SJSA1 (cell line): ENCODE measurements around the gene ZNF581. TPM values are rescaled to one million over a fixed set of nuclear protein-coding genes. Genes with fewer than 3 reads are reported as not detected.
A peak's percentile ranks its signal among the peaks of the same experiment; 100 is the strongest.

Experiments used
- DNase-seq, 2 experiments: peaks; one replicate each; pipeline ENCODE4 v3.0.0-alpha.2; 2015 to 2020; ENCODE audit warnings: low spot score in 2 of 2, low read depth in 1 of 2
- H3K27ac ChIP-seq: fragments of 250-450 bp; sonication (Bioruptor Pico); 2 replicates; pipeline ENCODE4 v1.5.1; 2020; ENCODE audit warnings: mild to moderate bottlenecking, moderate library complexity
- H3K27me3 ChIP-seq: fragments of 250-450 bp; sonication (Bioruptor Pico); replicated peaks from 2 replicates; pipeline ENCODE4 v1.5.1; 2020; ENCODE audit warnings: mild to moderate bottlenecking, moderate library complexity
- H3K36me3 ChIP-seq: fragments of 250-450 bp; sonication (Bioruptor Pico); 2 replicates; pipeline ENCODE4 v1.5.1; 2020; ENCODE audit warnings: mild to moderate bottlenecking
- H3K4me1 ChIP-seq: fragments of 250-450 bp; sonication (Bioruptor Pico); replicated peaks from 2 replicates; pipeline ENCODE4 v1.6.1; 2021; ENCODE audit warnings: mild to moderate bottlenecking
- H3K4me3 ChIP-seq: fragments of 250-450 bp; sonication (Bioruptor Pico); 2 replicates; pipeline ENCODE4 v1.5.1; 2020; ENCODE audit warnings: mild to moderate bottlenecking
- H3K9me3 ChIP-seq: fragments of 250-450 bp; sonication (Bioruptor Pico); replicated peaks from 2 replicates; pipeline ENCODE4 v1.5.1; 2020; ENCODE audit warnings: mild to moderate bottlenecking
- total RNA-seq: library from RNA; depleted of rRNA; stranded (reverse); fragments of >200 nt; shearing (Covaris generic); gene quantifications from 2 replicates; pipeline ENCODE4 v1.2.3, GENCODE V29; 2014

The ZNF581 gene
- total RNA-seq, 1 experiment from 2014 or later: 5.5 TPM

DNA sequence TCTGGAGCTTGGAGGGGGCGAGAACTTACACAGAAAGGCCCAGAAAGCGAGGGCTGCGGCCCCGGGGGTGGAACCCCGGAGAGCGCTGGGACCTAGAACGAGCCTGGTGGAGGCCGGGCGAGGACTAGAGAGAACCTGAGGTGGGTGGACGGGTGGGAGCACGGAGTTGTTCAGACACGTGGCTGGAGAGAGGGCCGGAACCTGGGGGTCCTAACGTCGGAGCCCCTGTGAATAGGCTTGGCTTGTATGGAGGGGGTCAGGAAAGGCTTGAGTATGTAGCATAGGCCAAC is 383 bp downstream of the ZNF581 start:
- H3K27ac ChIP-seq: no peak overlapping the region
- H3K4me3 ChIP-seq: peak overlapping the region; percentile 63
- no peak for DNase-seq
- peaks cover 51% of the 10 kb centered on the region for H3K4me1 ChIP-seq
- no peaks in the 10 kb centered on the region for H3K9me3 ChIP-seq
- H3K27me3 ChIP-seq: no peaks in the 10 kb centered on the region
- H3K36me3 ChIP-seq: peaks cover 43% of the 10 kb centered on the region

DNA sequence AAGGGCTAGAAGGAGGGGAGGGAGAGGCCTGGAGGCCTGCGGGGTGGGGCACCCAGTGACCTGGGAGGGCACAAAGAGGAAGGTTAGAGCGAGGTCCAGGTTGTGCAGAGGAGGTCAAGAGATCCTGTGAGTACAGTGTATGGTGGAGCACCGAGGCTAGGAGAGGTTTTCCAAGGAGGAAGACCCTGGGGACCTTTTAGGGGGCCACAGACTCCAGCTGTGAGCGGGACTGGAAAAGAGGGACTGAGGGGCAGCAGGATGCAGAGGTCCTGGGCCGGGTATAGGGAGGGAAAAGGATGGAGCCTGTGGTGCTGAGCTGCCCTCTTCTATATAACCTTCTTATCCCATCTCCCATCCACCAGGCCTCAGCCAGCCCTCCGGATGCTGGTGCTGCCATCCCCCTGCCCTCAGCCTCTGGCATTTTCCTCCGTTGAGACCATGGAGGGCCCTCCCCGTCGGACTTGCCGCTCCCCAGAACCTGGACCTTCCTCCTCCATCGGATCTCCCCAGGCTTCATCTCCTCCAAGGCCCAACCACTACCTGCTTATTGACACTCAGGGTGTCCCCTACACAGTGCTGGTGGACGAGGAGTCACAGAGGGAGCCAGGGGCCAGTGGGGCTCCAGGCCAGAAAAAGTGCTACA is 863 bp downstream of the ZNF581 start:
- H3K9me3 ChIP-seq: no peaks in the 10 kb centered on the region
- peaks cover 51% of the 10 kb centered on the region for H3K4me1 ChIP-seq
- no peak for DNase-seq
- H3K36me3 ChIP-seq: peaks cover 40% of the 10 kb centered on the region
- no peak overlapping the region for H3K27ac ChIP-seq
- peak overlapping the region; percentile 63 for H3K4me3 ChIP-seq
- H3K27me3 ChIP-seq: no peaks in the 10 kb centered on the region

DNA sequence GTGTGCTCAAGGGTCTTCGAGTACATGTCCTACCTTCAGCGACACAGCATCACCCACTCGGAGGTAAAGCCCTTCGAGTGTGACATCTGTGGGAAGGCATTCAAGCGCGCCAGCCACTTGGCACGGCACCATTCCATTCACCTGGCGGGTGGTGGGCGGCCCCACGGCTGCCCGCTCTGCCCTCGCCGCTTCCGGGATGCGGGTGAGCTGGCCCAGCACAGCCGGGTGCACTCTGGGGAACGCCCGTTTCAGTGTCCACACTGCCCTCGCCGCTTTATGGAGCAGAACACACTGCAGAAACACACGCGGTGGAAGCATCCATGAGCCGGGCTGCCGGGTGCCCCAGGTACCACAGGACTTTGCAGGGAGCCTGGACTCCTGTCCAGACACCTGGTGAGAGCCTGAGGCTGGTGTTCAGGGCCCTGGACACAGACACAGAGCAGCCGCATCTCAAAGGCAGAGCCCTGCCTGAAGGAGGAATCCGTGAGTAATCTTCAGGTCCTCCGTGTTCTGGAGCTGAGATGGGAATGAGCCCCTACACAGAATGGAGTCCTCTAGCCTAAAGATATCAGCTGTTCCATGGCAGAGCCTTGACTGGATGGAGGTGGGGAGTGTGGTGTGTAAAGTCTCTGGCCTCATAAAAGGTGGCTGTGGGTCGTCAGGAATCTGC is 1.5 kb downstream of the ZNF581 start:
- Histone ChIP-seq H3K4me3 (peak overlapping the region; percentile 63; the same call in 1 of the 2 replicates), H3K36me3 (peaks cover 37% of the 10 kb centered on the region), H3K27ac (no peak overlapping the region)

DNA sequence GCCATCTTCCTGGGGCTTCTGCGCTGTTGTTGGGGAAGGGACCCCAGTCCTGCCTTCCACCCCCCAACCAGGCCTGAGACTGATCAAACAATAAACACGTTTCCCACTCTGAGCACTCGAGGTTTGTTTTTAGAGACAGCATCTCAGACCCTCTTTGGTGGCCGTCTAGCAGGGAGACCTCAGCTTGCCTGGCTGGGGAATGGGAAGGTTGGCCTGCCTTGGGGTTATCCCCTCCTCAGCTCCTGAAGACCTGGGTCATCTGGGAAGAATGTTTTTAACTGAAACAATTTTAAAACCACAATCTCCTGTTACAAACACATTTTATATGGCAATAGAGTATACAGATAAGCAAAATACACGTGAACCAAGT is 2.0 kb downstream of the ZNF581 start:
- Histone ChIP-seq H3K4me3 (no peak overlapping the region), H3K4me1 (peaks cover 39% of the 10 kb centered on the region), H3K27me3 (no peaks in the 10 kb centered on the region), H3K9me3 (no peaks in the 10 kb centered on the region), H3K36me3 (peaks cover 37% of the 10 kb centered on the region), H3K27ac (no peak overlapping the region)
- DNase-seq: no peak

More for the DNA sequence above, 1.5 kb downstream of the ZNF581 start:
- H3K9me3 ChIP-seq: no peaks in the 10 kb centered on the region
- DNase-seq: no peak
- no peaks in the 10 kb centered on the region for H3K27me3 ChIP-seq
- H3K4me1 ChIP-seq: peaks cover 44% of the 10 kb centered on the region

DNA sequence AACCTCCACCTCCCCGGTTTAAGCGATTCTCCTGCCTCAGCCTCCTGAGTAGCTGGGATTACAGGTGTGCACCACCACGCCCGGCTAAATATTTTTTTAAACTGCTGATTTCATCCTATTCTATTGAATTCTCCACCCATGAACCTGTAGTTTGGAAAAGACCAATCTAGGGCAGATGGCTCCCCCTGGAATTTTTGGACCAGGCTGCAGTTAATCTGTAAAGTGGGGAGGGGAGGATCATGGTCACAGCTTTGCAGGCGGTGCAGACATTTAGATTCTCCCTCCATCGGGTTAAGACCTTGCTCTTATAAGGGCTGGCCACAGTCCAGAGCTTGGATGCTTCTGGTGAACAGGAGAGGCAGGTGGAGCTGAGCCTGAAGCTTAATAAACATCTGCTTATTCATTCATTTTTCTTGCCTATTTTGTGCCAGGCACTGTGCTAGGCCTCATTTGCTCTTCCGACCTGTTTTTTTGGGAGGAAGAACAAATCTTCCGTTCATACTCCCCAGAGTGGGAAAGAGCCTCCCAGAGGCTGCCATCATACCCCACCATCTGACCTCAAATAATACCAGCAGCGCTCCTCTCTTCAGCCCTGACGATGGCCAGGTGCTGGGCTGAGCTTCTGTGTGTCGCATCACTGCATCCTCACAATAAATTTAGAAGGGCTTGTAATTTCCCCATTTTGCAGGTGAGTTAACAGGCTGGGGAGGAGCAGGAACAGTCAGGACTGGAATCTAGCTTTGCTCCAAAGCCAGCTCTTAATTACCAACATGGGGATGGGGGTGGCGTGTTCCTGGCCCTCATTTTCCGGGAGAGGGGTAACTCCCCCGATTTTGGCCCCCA is 3.7 kb downstream of the ZNF581 start:
- H3K27ac ChIP-seq: no peak overlapping the region

DNA sequence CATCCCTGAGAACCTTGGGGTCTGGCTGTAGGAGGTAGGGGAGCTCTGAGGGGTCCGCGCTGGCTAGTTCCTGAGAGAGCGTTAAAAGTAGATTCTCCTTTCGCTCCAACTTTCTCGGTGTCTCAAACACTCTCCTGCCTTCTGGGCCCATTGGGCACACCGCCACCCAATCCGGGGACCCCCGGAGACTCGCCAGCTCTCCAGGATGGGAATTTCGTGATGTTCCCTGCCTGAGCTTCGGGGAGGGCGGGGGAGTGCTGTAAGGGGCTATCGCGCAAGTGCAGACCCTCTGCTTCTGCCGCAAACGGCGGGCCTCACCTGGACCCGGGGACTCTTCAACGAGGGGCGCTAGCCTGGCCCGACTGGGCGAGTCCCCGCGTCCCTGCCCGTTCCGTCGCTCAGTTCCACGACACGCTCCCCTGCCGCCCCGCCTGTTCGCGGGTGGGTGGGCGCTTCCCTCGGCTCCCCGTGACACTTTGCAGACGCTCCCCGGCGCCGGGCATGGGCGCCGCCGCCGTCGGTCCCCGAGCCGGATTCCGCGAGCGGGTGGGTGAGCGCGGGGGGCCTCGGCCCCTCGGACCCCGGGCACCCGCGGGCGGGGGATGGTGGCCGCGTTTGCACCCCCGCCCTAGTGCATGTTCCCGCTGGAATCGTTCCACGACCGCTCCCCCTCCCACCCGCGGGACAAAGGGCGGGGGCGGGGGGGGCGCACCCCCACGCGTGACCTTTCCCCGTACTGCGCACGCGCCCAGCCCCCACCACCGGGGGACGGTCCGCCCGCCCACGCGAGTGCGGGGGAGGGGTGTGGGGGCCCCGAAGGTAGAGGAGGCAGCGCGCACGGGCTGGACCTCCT is 4.5 kb downstream of the ZNF581 start, which contains the start of gene CCDC106:
Gene CCDC106, plus strand, starts transcription at position 481 of the 853 bp plus-strand sequence. CDS start 835 bp downstream, outside the sequence.
- peaks cover 27% of the 10 kb centered on the region for H3K4me1 ChIP-seq
- peak; percentile 67 to 69 for DNase-seq
- H3K4me3 ChIP-seq: peak within 1 kb of the TSS; percentile 57
- peaks cover 32% of the 10 kb centered on the region for H3K36me3 ChIP-seq
- H3K9me3 ChIP-seq: no peaks in the 10 kb centered on the region
- no peaks in the 10 kb centered on the region for H3K27me3 ChIP-seq
- H3K27ac ChIP-seq: no peak within 1 kb of the TSS

More for the DNA sequence above, 3.7 kb downstream of the ZNF581 start:
- no peaks in the 10 kb centered on the region for H3K9me3 ChIP-seq
- peaks cover 35% of the 10 kb centered on the region for H3K4me1 ChIP-seq
- no peak for DNase-seq
- H3K36me3 ChIP-seq: peaks cover 37% of the 10 kb centered on the region
- H3K4me3 ChIP-seq: no peak overlapping the region; the same call in 1 of the 2 replicates
- H3K27me3 ChIP-seq: no peaks in the 10 kb centered on the region

DNA sequence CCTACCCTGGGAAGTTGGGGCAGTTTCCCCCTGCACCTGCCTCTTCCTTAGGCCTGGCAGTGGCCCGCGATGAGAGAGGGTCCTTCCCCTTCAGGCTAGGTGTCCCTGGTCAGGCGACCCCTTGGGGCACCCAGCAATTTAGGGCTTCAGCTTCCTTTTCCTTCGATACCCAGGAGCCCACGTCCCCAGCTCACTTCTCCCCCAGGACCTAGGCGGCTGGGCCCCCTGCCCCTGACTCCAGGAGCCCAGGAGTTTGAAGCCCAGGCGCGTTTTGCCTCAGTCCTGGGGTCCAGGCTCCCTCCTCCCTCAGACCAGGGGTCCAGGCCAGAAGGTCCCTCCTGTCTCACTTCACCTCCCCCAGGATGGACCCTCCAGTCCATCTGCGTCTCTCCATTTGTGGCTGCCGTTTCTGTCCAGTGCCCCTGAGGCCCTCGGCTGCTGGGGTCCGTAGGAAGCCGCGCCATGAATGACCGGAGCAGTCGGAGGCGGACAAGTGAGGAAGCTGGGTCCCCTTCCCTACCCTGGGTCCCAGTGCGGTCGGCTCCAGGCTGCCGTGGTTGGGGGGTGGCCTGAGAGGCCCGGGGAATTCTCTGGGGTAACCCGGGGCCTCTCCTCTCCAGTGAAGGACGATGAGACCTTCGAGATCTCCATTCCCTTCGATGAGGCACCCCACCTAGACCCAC is 5.3 kb downstream of the ZNF581 start:
- H3K36me3 ChIP-seq: peaks cover 27% of the 10 kb centered on the region
- DNase-seq: peak in 1 of 2 experiments; percentile 40
- H3K27me3 ChIP-seq: no peaks in the 10 kb centered on the region
- no peak overlapping the region for H3K27ac ChIP-seq
- no peaks in the 10 kb centered on the region for H3K9me3 ChIP-seq
- H3K4me3 ChIP-seq: peak overlapping the region; percentile 57
- H3K4me1 ChIP-seq: peaks cover 26% of the 10 kb centered on the region

DNA sequence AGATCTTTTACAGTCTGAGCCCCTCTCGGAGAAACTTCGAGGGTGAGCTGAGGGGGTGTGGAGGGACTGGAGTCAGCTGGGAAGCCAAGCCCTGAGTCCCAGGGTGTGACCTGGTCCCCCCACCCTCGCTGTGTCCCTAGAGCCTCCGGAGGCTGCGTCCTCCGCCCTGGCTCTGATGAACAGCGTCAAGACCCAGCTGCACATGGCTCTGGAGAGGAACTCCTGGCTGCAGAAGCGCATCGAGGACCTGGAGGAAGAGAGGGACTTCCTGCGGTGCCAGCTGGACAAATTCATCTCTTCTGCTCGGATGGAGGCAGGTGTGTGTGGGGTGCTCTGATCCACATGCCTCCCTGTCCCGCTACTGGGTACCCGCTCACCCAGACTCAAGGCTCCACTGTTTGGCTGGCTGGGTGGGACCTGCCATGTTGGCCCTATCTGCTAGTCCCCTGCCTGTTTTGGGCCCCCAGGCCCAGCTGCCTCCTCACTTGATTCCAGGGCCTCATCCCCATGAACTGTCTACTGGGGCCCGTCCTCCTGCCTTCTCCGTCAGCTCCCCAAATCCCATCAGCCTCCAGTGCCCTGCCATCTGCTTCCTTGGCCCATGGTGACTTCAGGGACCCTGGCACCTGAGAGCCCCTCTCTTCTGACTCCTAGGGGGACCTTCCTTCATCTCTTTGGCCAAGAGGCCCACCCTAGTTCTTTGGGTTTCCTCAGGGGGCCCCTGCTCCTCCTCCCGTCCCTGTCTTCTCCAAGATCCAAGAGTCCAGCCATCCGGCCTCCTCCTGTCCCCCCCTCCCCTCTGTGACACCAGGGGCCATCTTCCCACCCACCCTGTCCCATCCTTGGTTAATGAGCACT is 6.0 kb downstream of the ZNF581 start:
- no peaks in the 10 kb centered on the region for H3K9me3 ChIP-seq
- H3K4me3 ChIP-seq: no peak overlapping the region
- H3K4me1 ChIP-seq: peaks cover 22% of the 10 kb centered on the region
- no peaks in the 10 kb centered on the region for H3K27me3 ChIP-seq
- H3K27ac ChIP-seq: no peak overlapping the region
- no peak for DNase-seq
- peaks cover 27% of the 10 kb centered on the region for H3K36me3 ChIP-seq

DNA sequence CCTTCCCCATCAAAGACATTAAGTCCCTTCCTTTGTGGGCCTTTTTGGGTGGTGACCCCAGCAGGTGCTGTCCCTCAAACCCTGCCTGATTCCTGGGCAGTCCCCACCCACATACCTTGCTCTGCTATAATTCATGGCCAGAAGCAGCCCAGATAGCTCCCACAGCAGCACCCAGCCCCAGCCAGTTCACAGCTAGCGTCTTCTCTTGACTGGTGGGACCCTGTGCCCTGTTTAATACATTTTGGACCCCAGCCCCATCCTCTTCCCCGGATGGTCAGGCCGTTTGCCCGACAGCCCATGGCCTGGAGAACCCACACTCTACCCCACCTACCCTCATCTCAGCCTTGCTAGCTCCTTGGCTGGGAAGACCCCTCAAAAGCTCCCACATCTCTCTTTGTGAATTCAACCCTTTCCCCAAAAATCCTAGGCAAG is 6.7 kb downstream of the ZNF581 start:
- Histone ChIP-seq H3K4me3 (no peak overlapping the region), H3K27ac (no peak overlapping the region), H3K36me3 (peaks cover 23% of the 10 kb centered on the region), H3K4me1 (peaks cover 16% of the 10 kb centered on the region), H3K27me3 (no peaks in the 10 kb centered on the region), H3K9me3 (no peaks in the 10 kb centered on the region)
- DNase-seq: no peak

DNA sequence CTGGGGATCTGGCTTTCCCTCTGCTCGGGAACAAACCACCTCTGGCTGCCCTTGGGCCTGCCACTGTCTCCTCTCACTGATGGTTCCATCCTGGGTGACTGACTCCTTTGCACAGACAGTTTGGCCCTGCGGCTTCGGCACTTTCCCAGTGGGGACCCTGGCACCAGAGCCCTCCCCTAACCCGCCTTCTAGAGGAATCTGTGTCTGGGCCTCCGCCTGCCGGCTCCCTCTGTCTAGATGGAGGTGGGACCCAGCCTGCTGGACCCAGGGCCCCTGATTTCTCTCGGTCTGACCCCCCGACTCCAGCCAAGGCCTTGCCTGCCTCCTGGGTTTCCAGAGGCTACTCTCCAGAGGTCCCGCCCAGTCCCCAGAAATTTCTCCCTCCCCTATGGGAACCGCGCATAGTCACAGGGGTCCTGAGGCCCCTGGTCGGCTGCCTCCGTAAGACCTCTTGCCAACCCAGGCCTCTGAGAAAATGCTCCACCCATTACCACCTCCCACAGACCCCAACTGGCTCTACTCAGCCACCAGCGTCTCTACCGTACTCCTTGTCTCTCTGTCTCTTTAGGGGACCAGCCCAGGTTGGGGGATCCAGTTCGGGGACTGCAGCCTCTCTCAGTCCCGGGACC is 7.3 kb downstream of the ZNF581 start:
- DNase-seq: peak in 1 of 2 experiments; percentile 41
- no peaks in the 10 kb centered on the region for H3K9me3 ChIP-seq
- no peak overlapping the region for H3K4me3 ChIP-seq

DNA sequence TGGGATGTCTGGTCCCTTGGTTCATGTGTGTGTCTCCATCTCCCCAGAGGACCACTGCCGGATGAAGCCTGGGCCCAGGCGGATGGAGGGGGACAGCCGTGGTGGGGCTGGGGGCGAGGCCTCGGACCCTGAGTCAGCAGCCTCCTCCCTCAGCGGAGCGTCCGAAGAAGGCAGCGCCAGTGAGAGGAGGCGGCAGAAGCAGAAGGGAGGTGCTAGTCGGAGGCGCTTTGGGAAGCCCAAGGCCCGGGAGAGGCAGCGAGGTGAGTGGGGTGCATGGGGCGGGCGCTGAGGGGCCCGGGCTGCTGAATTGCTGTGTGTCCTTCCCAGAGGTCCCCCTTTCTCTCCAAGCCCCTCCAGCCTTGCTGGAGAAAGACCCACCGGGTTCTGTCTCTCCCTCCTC is 7.8 kb downstream of the ZNF581 start:
- H3K27me3 ChIP-seq: no peaks in the 10 kb centered on the region

More for the DNA sequence above, 7.3 kb downstream of the ZNF581 start:
- H3K36me3 ChIP-seq: peaks cover 23% of the 10 kb centered on the region
- H3K4me1 ChIP-seq: peaks cover 16% of the 10 kb centered on the region; the same call in 1 of the 2 replicates
- no peak overlapping the region for H3K27ac ChIP-seq
- H3K27me3 ChIP-seq: no peaks in the 10 kb centered on the region

More for the DNA sequence above, 7.8 kb downstream of the ZNF581 start:
- Histone ChIP-seq H3K36me3 (peaks cover 26% of the 10 kb centered on the region), H3K9me3 (no peaks in the 10 kb centered on the region), H3K27ac (no peak overlapping the region), H3K4me1 (peaks cover 18% of the 10 kb centered on the region; the same call in 1 of the 2 replicates), H3K4me3 (no peak overlapping the region)
- peak in 1 of 2 experiments; percentile 43 for DNase-seq
